Measurements from ENCODE around the gene PHF21B.
"Not testable (repeated sequence)": the region's sequence is repeated elsewhere in the genome, so short reads cannot be mapped to it uniquely, and the experiment has no call there.

The PHF21B gene

DNA sequence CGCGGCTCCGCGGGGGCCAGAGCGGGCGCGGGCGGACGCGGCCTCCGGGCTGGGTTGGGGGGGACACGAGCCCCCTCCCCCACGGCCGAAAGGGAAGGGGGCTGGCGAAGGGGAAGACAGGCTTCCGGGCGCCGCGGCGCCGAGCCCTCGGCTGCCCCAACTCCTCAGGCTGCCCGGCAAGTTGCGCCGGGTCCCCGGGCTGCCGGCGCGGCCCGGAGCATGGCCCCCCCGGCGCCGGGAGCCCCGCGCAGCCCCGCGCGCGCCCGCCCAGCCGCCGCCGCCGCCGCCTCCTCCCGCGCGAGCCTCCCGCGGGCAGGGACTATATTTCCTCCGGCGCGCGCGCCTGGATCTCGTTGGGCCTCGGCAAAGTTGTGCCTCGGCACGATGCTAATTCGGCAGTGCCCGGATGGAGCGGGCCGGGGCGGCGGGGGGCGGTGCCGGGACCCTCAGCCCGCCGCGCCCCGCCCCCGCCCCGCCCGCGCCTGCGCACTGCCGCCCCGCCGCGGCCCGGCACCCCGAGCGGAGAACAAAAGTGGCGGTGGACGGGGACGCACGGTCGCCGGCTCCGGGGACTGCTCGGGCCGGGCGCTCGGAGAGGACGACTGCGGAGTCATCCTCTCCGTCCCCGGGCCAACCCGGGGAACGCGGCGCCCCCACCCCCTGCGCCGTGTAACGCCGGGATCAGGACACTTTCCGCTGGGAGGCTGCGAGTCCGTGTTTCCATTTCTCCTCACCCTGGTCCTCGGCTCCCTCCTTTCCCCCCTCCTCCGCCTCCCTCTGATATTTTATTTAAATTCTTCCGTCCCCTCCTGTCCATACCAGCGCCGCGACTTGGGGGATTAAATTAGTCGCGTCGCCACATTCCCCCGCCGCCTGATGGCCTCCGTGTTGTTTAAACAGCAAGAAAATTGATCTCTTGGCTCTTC lies at the start of gene PHF21B:
PHF21B (minus strand) TSS at position 400 of the 926 bp plus-strand sequence. CDS start 456 bp downstream, outside the sequence.
- DNase-seq (ENCODE audit: low spot score) = no peak
- Histone ChIP-seq H3K4me3 (peak within 1 kb of the TSS; percentile 74), H3K27ac (no peak within 1 kb of the TSS)
- TF ChIP-seq, protein P1, sequence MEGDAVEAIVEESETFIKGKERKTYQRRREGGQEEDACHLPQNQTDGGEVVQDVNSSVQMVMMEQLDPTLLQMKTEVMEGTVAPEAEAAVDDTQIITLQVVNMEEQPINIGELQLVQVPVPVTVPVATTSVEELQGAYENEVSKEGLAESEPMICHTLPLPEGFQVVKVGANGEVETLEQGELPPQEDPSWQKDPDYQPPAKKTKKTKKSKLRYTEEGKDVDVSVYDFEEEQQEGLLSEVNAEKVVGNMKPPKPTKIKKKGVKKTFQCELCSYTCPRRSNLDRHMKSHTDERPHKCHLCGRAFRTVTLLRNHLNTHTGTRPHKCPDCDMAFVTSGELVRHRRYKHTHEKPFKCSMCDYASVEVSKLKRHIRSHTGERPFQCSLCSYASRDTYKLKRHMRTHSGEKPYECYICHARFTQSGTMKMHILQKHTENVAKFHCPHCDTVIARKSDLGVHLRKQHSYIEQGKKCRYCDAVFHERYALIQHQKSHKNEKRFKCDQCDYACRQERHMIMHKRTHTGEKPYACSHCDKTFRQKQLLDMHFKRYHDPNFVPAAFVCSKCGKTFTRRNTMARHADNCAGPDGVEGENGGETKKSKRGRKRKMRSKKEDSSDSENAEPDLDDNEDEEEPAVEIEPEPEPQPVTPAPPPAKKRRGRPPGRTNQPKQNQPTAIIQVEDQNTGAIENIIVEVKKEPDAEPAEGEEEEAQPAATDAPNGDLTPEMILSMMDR (IDR thresholded peaks at IDR 0.05) = no peak

GRCh38 chr22:45059296-45059695 lies 49.5 kb upstream of the PHF21B start:
- TF ChIP-seq, protein P1 (IDR thresholded peaks at IDR 0.05) = no peak
- Histone ChIP-seq H3K27ac (no peak overlapping the region), H3K4me3 (no peak overlapping the region)
- DNase-seq (ENCODE audit: low spot score) = no peak

GRCh38 chr22:45058622-45058912 lies 48.8 kb upstream of the PHF21B start:
- Histone ChIP-seq H3K4me3 (no peak overlapping the region), H3K27ac (no peak overlapping the region)
- TF ChIP-seq, protein P1 (IDR thresholded peaks at IDR 0.05) = no peak
- DNase-seq (ENCODE audit: low spot score) = no peak

DNA sequence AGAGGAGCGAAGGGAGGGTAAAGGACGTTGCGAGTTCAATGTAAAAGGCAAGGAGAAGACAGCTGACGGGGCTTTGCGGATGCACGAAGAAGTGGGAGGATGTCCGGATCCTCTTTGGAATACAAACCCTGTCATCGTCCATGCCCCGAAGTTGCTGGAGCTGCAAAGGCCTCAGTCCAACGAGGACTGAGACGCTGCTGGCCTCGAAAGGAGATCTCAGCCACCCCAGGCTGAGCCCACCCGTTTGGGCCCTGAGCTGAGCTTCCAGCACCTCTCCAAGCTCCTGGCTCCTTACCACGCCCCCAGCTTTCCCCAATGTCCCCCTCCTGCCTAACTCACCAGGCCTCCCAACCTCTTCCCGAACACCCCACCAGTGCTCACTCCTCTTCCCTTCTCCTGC lies 46.1 kb upstream of the PHF21B start:
- no peak overlapping the region for H3K4me3 ChIP-seq
- no peak overlapping the region for H3K27ac ChIP-seq
- TF ChIP-seq, protein P1 (IDR thresholded peaks at IDR 0.05) = no peak
- no peak for DNase-seq (ENCODE audit: low spot score)

DNA sequence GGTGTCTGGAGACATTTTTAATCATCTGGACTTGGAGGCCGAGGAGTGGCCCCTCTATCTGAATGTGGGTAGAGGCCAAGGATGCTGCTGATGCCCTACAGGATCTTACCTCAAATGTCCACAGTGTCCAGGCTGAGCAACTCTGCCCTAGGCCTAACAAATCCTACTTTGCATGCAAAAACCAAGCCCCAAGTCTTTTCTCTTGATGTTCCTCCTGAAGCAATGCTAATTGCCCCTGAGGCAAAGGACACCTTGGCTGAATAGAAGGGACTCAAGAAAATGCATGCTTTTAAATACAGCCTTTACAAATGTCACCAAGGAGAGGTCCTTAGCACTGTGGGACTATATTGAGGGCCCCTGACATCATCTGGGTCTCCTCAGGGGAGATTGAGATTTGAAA lies 43.8 kb upstream of the PHF21B start:
- no peak for DNase-seq (ENCODE audit: low spot score)
- H3K27ac ChIP-seq = no peak overlapping the region
- TF ChIP-seq, protein P1 (IDR thresholded peaks at IDR 0.05) = no peak
- no peak overlapping the region for H3K4me3 ChIP-seq

GRCh38 chr22:45053094-45053493 lies 43.3 kb upstream of the PHF21B start:
- no peak for DNase-seq (ENCODE audit: low spot score)
- no peak overlapping the region for H3K27ac ChIP-seq
- TF ChIP-seq, protein P1 (IDR thresholded peaks at IDR 0.05) = no peak
- H3K4me3 ChIP-seq = no peak overlapping the region

DNA sequence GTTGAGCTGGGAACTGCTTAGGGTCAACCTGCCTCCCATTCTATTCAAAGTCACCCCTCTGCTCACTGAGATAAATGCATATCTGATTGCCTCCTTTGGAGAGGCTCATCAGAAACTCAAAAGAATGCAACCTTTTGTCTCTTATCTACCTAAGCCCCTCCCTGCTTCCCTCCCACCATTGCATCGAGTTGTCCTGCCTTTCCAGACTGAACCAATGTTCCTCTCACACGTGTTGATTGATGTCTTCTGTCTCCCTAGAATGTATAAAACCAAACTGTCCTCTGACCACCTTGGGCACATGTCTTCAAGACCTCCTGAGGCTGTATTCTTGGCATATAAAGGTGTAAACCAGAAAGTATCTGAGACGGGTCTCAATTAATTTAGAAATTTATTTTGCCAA lies 42.9 kb upstream of the PHF21B start:
- not testable (repeated sequence) for DNase-seq (ENCODE audit: low spot score); H3K4me3 ChIP-seq; H3K27ac ChIP-seq

Measured in coronary artery (tissue), 2 donors.